Panc1 (cell line): ENCODE data around the gene CREB5. TPM values are rescaled to one million over a fixed set of nuclear protein-coding genes. Genes with fewer than 3 reads are reported as not detected.

Experiments used
- ATAC-seq: fragments of 200-7000 bp; cut with Tn5 transposase; 2 replicates; pipeline ENCODE4 v1.9.1; 2020; ENCODE audit warnings: mild to moderate bottlenecking, moderate library complexity
- BruUV-seq: library from RNA; stranded (reverse); fragments of 400-500 nt; replicated peaks from 2 replicates; lab custom pipeline; 2021; lab: Mats Ljungman, UMichigan
- CTCF ChIA-PET: fragments of 300-600 bp; sonication (Branson Sonifier 250); formaldehyde crosslinking; loops from one replicate; lab custom pipeline; 2022; ENCODE audit warnings: antibody characterized with exemption; lab: Charles Lee
- POLR2A ChIA-PET: fragments of 300-600 bp; sonication (Branson Sonifier 250); formaldehyde crosslinking; loops from one replicate; lab custom pipeline; 2022; ENCODE audit warnings: antibody characterized with exemption; lab: Charles Lee
- DNase-seq: peaks from one replicate; pipeline ENCODE4 v3.0.0-alpha.2; 2010; ENCODE audit warnings: low read depth, low spot score
- H3K27ac ChIP-seq: 2 replicates; pipeline ENCODE4 v1.5.1; 2011; ENCODE audit warnings: mild to moderate bottlenecking, low read length, inconsistent platforms
- H3K27me3 ChIP-seq: fragments of 200-500 bp; sonication (Bioruptor generic); 2 replicates; pipeline ENCODE4 v1.6.0; 2014; ENCODE audit warnings: low read length, inconsistent platforms; ENCODE audit not compliant: control insufficient read depth, insufficient read depth
- H3K36me3 ChIP-seq: fragments of 200-500 bp; sonication (Bioruptor generic); 2 replicates; pipeline ENCODE4 v1.5.1; 2014; ENCODE audit warnings: inconsistent platforms, mild to moderate bottlenecking, low read length, moderate library complexity; ENCODE audit not compliant: control insufficient read depth, insufficient read depth
- H3K4me1 ChIP-seq: 2 replicates; pipeline ENCODE4 v1.5.1; 2011; ENCODE audit warnings: inconsistent platforms, mild to moderate bottlenecking, low read length, moderate library complexity; ENCODE audit not compliant: control insufficient read depth, insufficient read depth
- H3K4me3 ChIP-seq, 2 experiments: 2 replicates each; pipeline ENCODE4 v1.5.1; 2011 to 2012; ENCODE audit warnings: low read depth in 2 of 2, low read length in 2 of 2, mild to moderate bottlenecking in 2 of 2, inconsistent platforms in 1 of 2, moderate library complexity in 1 of 2
- H3K9me3 ChIP-seq: fragments of 200-500 bp; sonication (Bioruptor generic); 2 replicates; pipeline ENCODE4 v1.5.1; 2014; ENCODE audit warnings: low read depth, mild to moderate bottlenecking, inconsistent platforms, low read length, moderate library complexity; ENCODE audit not compliant: control insufficient read depth, insufficient read depth
- POLR2AphosphoS5 ChIP-seq: IDR thresholded peaks from 2 replicates; pipeline ENCODE4 v1.6.1; 2012; ENCODE audit warnings: mild to moderate bottlenecking, low read depth, low read length, moderate library complexity
- SIN3A ChIP-seq: IDR thresholded peaks from 2 replicates; pipeline ENCODE4 v1.6.1; 2012; ENCODE audit warnings: low read depth, mild to moderate bottlenecking, low read length, moderate library complexity, borderline replicate concordance; ENCODE audit not compliant: insufficient read depth
- TCF7L2 ChIP-seq: IDR thresholded peaks from 2 replicates; pipeline ENCODE4 v1.6.1; 2011; ENCODE audit warnings: mild to moderate bottlenecking, low read depth, low read length, inconsistent platforms
- in situ Hi-C: cut with HindIII; loops from 2 replicates; pipeline ENCODE4 v1.10.0; 2016; ENCODE audit warnings: low sequenced_read_pairs, low pct_unique_long_range_greater_than_20kb
- intact Hi-C: fragments of 100-400 bp; cut with micrococcal nuclease; formaldehyde crosslinking; loops from one replicate; pipeline ENCODE4 v1.10.0; 2022; ENCODE audit not compliant: unreplicated experiment
- total RNA-seq: library from RNA; stranded (reverse); gene quantifications from one replicate; pipeline ENCODE4 v1.2.1, GENCODE V29; 2021; ENCODE audit not compliant: unreplicated experiment
- TF ChIP-seq, protein P1 (sequence below), 2 experiments: IDR thresholded peaks; 2 replicates each; pipeline ENCODE4 v1.6.1; 2011 to 2012; ENCODE audit warnings: low read depth in 2 of 2, control low read depth in 1 of 2, low read length in 1 of 2, mild to moderate bottlenecking in 1 of 2, moderate library complexity in 1 of 2; ENCODE audit not compliant: insufficient read depth in 1 of 2
- TF ChIP-seq, protein P2 (sequence below): fragments of 450-650 bp; IDR thresholded peaks from 2 replicates; pipeline ENCODE4 v1.5.1; 2017; ENCODE audit warnings: mild to moderate bottlenecking

Gene CREB5
- total RNA-seq, 1 experiment from 2014 or later, result 3.1 TPM

DNA sequence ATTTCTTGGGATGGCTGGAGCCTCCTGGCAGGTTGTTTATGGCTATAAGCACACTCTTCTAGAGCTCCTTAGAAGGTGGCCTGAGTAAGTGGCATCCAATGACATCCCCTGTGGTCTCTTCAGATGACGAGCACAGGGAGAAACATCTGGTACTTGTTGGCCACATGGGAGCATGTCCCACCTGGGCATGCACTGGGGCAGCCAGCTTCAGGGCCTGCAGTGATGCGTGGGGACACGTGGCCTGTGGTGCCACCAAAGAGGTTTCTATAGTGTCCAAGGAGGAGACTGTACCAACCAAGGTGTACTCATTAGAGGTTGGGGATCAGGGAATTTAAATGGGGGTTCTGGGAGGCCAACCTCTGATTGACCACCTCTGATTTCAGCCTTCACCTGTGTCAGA lies 420.4 kb downstream of the CREB5 start:
- intact Hi-C loops, result no loop called here
- ChIA-PET POLR2A (no interaction called here), CTCF (no interaction called here)
- Histone ChIP-seq H3K4me1 (no peaks in the 10 kb centered on the region), H3K27me3 (no peaks in the 10 kb centered on the region), H3K36me3 (no peaks in the 10 kb centered on the region), H3K27ac (no peak overlapping the region), H3K9me3 (no peaks in the 10 kb centered on the region), H3K4me3 (no peak overlapping the region)
- in situ Hi-C loops, result no loop called here
- ATAC-seq, result no peak
- TF ChIP-seq, protein P1, sequence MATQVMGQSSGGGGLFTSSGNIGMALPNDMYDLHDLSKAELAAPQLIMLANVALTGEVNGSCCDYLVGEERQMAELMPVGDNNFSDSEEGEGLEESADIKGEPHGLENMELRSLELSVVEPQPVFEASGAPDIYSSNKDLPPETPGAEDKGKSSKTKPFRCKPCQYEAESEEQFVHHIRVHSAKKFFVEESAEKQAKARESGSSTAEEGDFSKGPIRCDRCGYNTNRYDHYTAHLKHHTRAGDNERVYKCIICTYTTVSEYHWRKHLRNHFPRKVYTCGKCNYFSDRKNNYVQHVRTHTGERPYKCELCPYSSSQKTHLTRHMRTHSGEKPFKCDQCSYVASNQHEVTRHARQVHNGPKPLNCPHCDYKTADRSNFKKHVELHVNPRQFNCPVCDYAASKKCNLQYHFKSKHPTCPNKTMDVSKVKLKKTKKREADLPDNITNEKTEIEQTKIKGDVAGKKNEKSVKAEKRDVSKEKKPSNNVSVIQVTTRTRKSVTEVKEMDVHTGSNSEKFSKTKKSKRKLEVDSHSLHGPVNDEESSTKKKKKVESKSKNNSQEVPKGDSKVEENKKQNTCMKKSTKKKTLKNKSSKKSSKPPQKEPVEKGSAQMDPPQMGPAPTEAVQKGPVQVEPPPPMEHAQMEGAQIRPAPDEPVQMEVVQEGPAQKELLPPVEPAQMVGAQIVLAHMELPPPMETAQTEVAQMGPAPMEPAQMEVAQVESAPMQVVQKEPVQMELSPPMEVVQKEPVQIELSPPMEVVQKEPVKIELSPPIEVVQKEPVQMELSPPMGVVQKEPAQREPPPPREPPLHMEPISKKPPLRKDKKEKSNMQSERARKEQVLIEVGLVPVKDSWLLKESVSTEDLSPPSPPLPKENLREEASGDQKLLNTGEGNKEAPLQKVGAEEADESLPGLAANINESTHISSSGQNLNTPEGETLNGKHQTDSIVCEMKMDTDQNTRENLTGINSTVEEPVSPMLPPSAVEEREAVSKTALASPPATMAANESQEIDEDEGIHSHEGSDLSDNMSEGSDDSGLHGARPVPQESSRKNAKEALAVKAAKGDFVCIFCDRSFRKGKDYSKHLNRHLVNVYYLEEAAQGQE (IDR thresholded peaks at IDR 0.05; ENCODE audit: insufficient read depth in 1 of 2, low read depth in 2 of 2, low read length in 1 of 2), result no peak
- no peak for TF ChIP-seq POLR2AphosphoS5
- TF ChIP-seq TCF7L2, result no peak
- TF ChIP-seq, protein P2, sequence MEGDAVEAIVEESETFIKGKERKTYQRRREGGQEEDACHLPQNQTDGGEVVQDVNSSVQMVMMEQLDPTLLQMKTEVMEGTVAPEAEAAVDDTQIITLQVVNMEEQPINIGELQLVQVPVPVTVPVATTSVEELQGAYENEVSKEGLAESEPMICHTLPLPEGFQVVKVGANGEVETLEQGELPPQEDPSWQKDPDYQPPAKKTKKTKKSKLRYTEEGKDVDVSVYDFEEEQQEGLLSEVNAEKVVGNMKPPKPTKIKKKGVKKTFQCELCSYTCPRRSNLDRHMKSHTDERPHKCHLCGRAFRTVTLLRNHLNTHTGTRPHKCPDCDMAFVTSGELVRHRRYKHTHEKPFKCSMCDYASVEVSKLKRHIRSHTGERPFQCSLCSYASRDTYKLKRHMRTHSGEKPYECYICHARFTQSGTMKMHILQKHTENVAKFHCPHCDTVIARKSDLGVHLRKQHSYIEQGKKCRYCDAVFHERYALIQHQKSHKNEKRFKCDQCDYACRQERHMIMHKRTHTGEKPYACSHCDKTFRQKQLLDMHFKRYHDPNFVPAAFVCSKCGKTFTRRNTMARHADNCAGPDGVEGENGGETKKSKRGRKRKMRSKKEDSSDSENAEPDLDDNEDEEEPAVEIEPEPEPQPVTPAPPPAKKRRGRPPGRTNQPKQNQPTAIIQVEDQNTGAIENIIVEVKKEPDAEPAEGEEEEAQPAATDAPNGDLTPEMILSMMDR, result no peak
- TF ChIP-seq SIN3A, result no peak
- no peak for DNase-seq
- no TSS peak for BruUV-seq

DNA sequence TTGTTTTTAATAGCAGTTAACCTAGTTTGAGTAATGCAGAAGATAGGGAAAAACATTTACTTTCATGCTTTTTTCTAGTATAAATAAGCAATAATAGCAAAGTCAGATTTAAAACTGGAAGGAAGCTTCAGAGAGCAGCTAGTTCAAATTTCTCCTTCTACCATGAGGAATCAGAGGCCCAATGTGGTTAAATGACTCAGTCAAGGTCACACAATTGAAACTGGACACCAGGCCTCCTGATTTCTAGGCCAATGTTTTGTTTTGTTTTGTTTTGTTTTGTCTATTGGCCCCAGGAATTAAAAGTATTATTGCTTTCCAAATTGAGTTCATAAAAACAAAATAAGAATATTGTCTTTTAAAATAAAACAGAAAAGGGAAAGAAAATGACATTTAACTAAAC lies 423.5 kb downstream of the CREB5 start:
- H3K27ac ChIP-seq, result no peak overlapping the region
- no peaks in the 10 kb centered on the region for H3K4me1 ChIP-seq
- POLR2A ChIA-PET, result no interaction called here
- no peak overlapping the region for H3K4me3 ChIP-seq
- ATAC-seq (no peak), DNase-seq (no peak)
- in situ Hi-C loops, result no loop called here
- TF ChIP-seq POLR2AphosphoS5 (no peak), SIN3A (no peak), TCF7L2 (no peak)
- TF ChIP-seq, protein P1 (IDR thresholded peaks at IDR 0.05; ENCODE audit: insufficient read depth in 1 of 2, low read depth in 2 of 2, low read length in 1 of 2), result no peak
- TF ChIP-seq, protein P2, result no peak
- no TSS peak for BruUV-seq
- intact Hi-C loops, result no loop called here
- H3K27me3 ChIP-seq, result no peaks in the 10 kb centered on the region; the same call in 1 of the 2 replicates
- no peaks in the 10 kb centered on the region for H3K36me3 ChIP-seq
- no peaks in the 10 kb centered on the region for H3K9me3 ChIP-seq
- CTCF ChIA-PET, result no interaction called here
